HCT116 (cell line): ENCODE measurements around the gene JOSD1.

Experiments used
- ATF3 ChIP-seq: IDR thresholded peaks from 2 replicates; pipeline ENCODE4 v1.6.1; 2012
- EGR1 ChIP-seq: IDR thresholded peaks from 2 replicates; pipeline ENCODE4 v1.6.1; 2012; ENCODE audit warnings: low read depth
- EZH2 ChIP-seq: fragments of 200-600 bp; sonication (generic); IDR thresholded peaks from 2 replicates; pipeline ENCODE4 v1.6.1; 2017; ENCODE audit warnings: antibody characterized with exemption, mixed run types
- JUND ChIP-seq: IDR thresholded peaks from 2 replicates; pipeline ENCODE4 v1.6.1; 2012
- MAX ChIP-seq: IDR thresholded peaks from 2 replicates; pipeline ENCODE4 v1.6.1; 2012
- POLR2A ChIP-seq: IDR thresholded peaks from 2 replicates; pipeline ENCODE4 v1.7.0; 2011; ENCODE audit warnings: borderline replicate concordance; ENCODE audit not compliant: insufficient read depth, insufficient read length; ENCODE audit errors: extremely low read depth
- POLR2AphosphoS5 ChIP-seq: IDR thresholded peaks from 2 replicates; pipeline ENCODE4 v1.6.1; 2011; ENCODE audit warnings: mild to moderate bottlenecking, low read depth, low read length, moderate library complexity
- REST ChIP-seq: IDR thresholded peaks from 2 replicates; pipeline ENCODE4 v1.6.1; 2012; ENCODE audit warnings: low read depth
- SRF ChIP-seq: IDR thresholded peaks from 2 replicates; pipeline ENCODE4 v1.6.1; 2012; ENCODE audit warnings: low read depth
- ZBTB33 ChIP-seq: IDR thresholded peaks from 2 replicates; pipeline ENCODE4 v1.6.1; 2011; ENCODE audit warnings: mild to moderate bottlenecking, low read length, moderate library complexity; ENCODE audit not compliant: insufficient replicate concordance; ENCODE audit errors: extremely low read depth
- ZNF274 ChIP-seq: fragments of 200-500 bp; sonication (Bioruptor generic); IDR thresholded peaks from 2 replicates; pipeline ENCODE4 v1.6.1; 2014; ENCODE audit warnings: mild to moderate bottlenecking, low read depth, low read length, inconsistent platforms
- TF ChIP-seq, protein P1 (sequence below), 3 experiments: fragments of 200-600 bp in 1 of 3; sonication (generic) in 1 of 3; IDR thresholded peaks in 2 of 3; conservative IDR thresholded peaks in 1 of 3; 2 replicates each; pipeline ENCODE4 v1.5.1; 2012 to 2017; ENCODE audit warnings: low read depth in 2 of 3, low read length in 2 of 3, antibody characterized with exemption in 1 of 3, borderline replicate concordance in 1 of 3, control low read depth in 1 of 3, mild to moderate bottlenecking in 1 of 3, mixed read lengths in 1 of 3, mixed run types in 1 of 3, moderate library complexity in 1 of 3; ENCODE audit not compliant: insufficient read depth in 1 of 3

GRCh38 chr22:38638216-38638615 lies 62.5 kb downstream of the JOSD1 start:
- TF ChIP-seq ATF3 (no peak), JUND (no peak), REST (no peak), ZNF274 (no peak), MAX (no peak), POLR2AphosphoS5 (no peak), ZBTB33 (no peak), EGR1 (no peak), POLR2A (no peak), EZH2 (no peak), SRF (no peak)
- TF ChIP-seq, protein P1, sequence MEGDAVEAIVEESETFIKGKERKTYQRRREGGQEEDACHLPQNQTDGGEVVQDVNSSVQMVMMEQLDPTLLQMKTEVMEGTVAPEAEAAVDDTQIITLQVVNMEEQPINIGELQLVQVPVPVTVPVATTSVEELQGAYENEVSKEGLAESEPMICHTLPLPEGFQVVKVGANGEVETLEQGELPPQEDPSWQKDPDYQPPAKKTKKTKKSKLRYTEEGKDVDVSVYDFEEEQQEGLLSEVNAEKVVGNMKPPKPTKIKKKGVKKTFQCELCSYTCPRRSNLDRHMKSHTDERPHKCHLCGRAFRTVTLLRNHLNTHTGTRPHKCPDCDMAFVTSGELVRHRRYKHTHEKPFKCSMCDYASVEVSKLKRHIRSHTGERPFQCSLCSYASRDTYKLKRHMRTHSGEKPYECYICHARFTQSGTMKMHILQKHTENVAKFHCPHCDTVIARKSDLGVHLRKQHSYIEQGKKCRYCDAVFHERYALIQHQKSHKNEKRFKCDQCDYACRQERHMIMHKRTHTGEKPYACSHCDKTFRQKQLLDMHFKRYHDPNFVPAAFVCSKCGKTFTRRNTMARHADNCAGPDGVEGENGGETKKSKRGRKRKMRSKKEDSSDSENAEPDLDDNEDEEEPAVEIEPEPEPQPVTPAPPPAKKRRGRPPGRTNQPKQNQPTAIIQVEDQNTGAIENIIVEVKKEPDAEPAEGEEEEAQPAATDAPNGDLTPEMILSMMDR (IDR thresholded peaks at IDR 0.05 in 2 of 3, conservative IDR thresholded peaks at IDR 0.05 in 1 of 3; ENCODE audit: borderline replicate concordance in 1 of 3, insufficient read depth in 1 of 3, low read depth in 2 of 3, low read length in 2 of 3) = no peak
